Measurements from ENCODE around the gene TANGO2. TPM values are rescaled to one million over a fixed set of nuclear protein-coding genes. Genes with fewer than 3 reads are reported as not detected.

TANGO2 gene
- total and polyA plus RNA-seq, 9 of the 15 experiments (the other 6 are each of a cell fraction or from before 2014, with no cell fraction given), result 15.5 to 94.9 (median 70.1) TPM

MicroRNAs within 50 kb of the gene (microRNA counts, 767-probe panel; counts per million panel counts)
- microRNA hsa-miR-1306-3p, result 1,139 counts per million, percentile 25 among the panel's probes with 10 or more counts
- 5,425 counts per million, percentile 92 among the panel's probes with 10 or more counts for microRNA hsa-miR-185-5p

Small RNA genes within 50 kb of the gene (microRNA-seq; reads per million reads assigned to microRNA genes)
- gene MIR185 (ENCODE audit: borderline microRNAs expressed), result 2,685 reads per million, percentile 96 among the genes with 10 or more reads in this experiment
- gene MIR6816 (ENCODE audit: borderline microRNAs expressed), result 0.55 reads per million

Small RNA genes within 50 kb of the gene (small RNA-seq; reads per million reads assigned to genes)
- gene MIR185 (53.9 reads per million, percentile 98 among the genes with 10 or more reads in this experiment), gene MIR6816 (0.44 reads per million, percentile 16 among the genes with 10 or more reads in this experiment), gene RF00017 (not detected)

Other genes with a start within 250 kb of the TANGO2 start
Only the 7 nearest of the 11 such genes appear.
- gene COMT, start 79.3 kb upstream of the TANGO2 start, total RNA-seq (2014; rRNA removed), result 334 and 497 TPM in 2 replicates
- gene COMT, start 79.3 kb upstream of the TANGO2 start, total RNA-seq (2014; rRNA removed; fragmentation: Illumina TruSeq; extraction: Trizol), result 29.4 and 46.3 TPM in 2 replicates
- 155 and 156 TPM in 2 replicates for gene COMT, start 79.3 kb upstream of the TANGO2 start, total RNA-seq (2015; rRNA removed; fragmentation: Illumina TruSeq; extraction: Trizol)
- 348 and 351 TPM in 2 replicates for gene COMT, start 79.3 kb upstream of the TANGO2 start, total RNA-seq (2021)
- 185 and 498 TPM in 2 replicates for gene COMT, start 79.3 kb upstream of the TANGO2 start, polyA plus RNA-seq (2011; rRNA removed)
- gene COMT, start 79.3 kb upstream of the TANGO2 start, polyA plus RNA-seq (2014; fragmentation: Illumina TruSeq; extraction: Trizol), result 108 and 305 TPM in 2 replicates
- gene COMT, start 79.3 kb upstream of the TANGO2 start, polyA plus RNA-seq (2014; fragmentation: Nextera tagmentation; extraction: Ambion mirVana), result 10 to 100 TPM; 12.5 to 39.6 TPM
- 263 and 317 TPM in 2 replicates for gene COMT, start 79.3 kb upstream of the TANGO2 start, polyA plus RNA-seq (2014; rRNA removed)
- 49.4 and 60.7 TPM in 2 replicates for gene TXNRD2, start 79.3 kb upstream of the TANGO2 start, total RNA-seq (2014; rRNA removed)
- 25.1 and 32.6 TPM in 2 replicates for gene TXNRD2, start 79.3 kb upstream of the TANGO2 start, total RNA-seq (2014; rRNA removed; fragmentation: Illumina TruSeq; extraction: Trizol)
- 45.9 and 50.4 TPM in 2 replicates for gene TXNRD2, start 79.3 kb upstream of the TANGO2 start, total RNA-seq (2015; rRNA removed; fragmentation: Illumina TruSeq; extraction: Trizol)
- gene TXNRD2, start 79.3 kb upstream of the TANGO2 start, total RNA-seq (2021), result 78.2 and 80.2 TPM in 2 replicates
- gene TXNRD2, start 79.3 kb upstream of the TANGO2 start, polyA plus RNA-seq (2011; rRNA removed), result 50.2 and 93.6 TPM in 2 replicates
- gene TXNRD2, start 79.3 kb upstream of the TANGO2 start, polyA plus RNA-seq (2014; fragmentation: Illumina TruSeq; extraction: Trizol), result 45.0 and 66.1 TPM in 2 replicates
- 1 to 10 TPM; 3.3 to 4.4 TPM for gene TXNRD2, start 79.3 kb upstream of the TANGO2 start, polyA plus RNA-seq (2014; fragmentation: Nextera tagmentation; extraction: Ambion mirVana)
- gene TXNRD2, start 79.3 kb upstream of the TANGO2 start, polyA plus RNA-seq (2014; rRNA removed), result 52.5 and 57.0 TPM in 2 replicates
- gene ARVCF, start 4.3 kb upstream of the TANGO2 start, total RNA-seq (2014; rRNA removed), result 49.3 and 54.2 TPM in 2 replicates
- gene ARVCF, start 4.3 kb upstream of the TANGO2 start, total RNA-seq (2014; rRNA removed; fragmentation: Illumina TruSeq; extraction: Trizol), result 2.2 and 4.5 TPM in 2 replicates
- 13.3 and 15.6 TPM in 2 replicates for gene ARVCF, start 4.3 kb upstream of the TANGO2 start, total RNA-seq (2015; rRNA removed; fragmentation: Illumina TruSeq; extraction: Trizol)
- gene ARVCF, start 4.3 kb upstream of the TANGO2 start, total RNA-seq (2021), result 46.5 and 50.6 TPM in 2 replicates
- gene ARVCF, start 4.3 kb upstream of the TANGO2 start, polyA plus RNA-seq (2011; rRNA removed), result 35.2 and 71.6 TPM in 2 replicates
- 8.0 and 15.9 TPM in 2 replicates for gene ARVCF, start 4.3 kb upstream of the TANGO2 start, polyA plus RNA-seq (2014; fragmentation: Illumina TruSeq; extraction: Trizol)
- under 1 TPM; 0.03 to 0.17 TPM for gene ARVCF, start 4.3 kb upstream of the TANGO2 start, polyA plus RNA-seq (2014; fragmentation: Nextera tagmentation; extraction: Ambion mirVana)
- gene ARVCF, start 4.3 kb upstream of the TANGO2 start, polyA plus RNA-seq (2014; rRNA removed), result 42.5 and 97.4 TPM in 2 replicates
- gene DGCR8, start 59.1 kb downstream of the TANGO2 start, total RNA-seq (2014; rRNA removed), result 107 and 108 TPM in 2 replicates
- gene DGCR8, start 59.1 kb downstream of the TANGO2 start, total RNA-seq (2014; rRNA removed; fragmentation: Illumina TruSeq; extraction: Trizol), result 43.7 and 49.4 TPM in 2 replicates
- 80.1 and 81.2 TPM in 2 replicates for gene DGCR8, start 59.1 kb downstream of the TANGO2 start, total RNA-seq (2015; rRNA removed; fragmentation: Illumina TruSeq; extraction: Trizol)
- gene DGCR8, start 59.1 kb downstream of the TANGO2 start, total RNA-seq (2021), result 116 and 119 TPM in 2 replicates
- gene DGCR8, start 59.1 kb downstream of the TANGO2 start, polyA plus RNA-seq (2011; rRNA removed), result 81.8 and 155 TPM in 2 replicates
- gene DGCR8, start 59.1 kb downstream of the TANGO2 start, polyA plus RNA-seq (2014; fragmentation: Illumina TruSeq; extraction: Trizol), result 70.4 and 75.0 TPM in 2 replicates
- 1 to 10 TPM; 5.9 to 7.7 TPM for gene DGCR8, start 59.1 kb downstream of the TANGO2 start, polyA plus RNA-seq (2014; fragmentation: Nextera tagmentation; extraction: Ambion mirVana)
- 135 and 144 TPM in 2 replicates for gene DGCR8, start 59.1 kb downstream of the TANGO2 start, polyA plus RNA-seq (2014; rRNA removed)
- 2,045 and 2,260 TPM in 2 replicates for gene RANBP1, start 95.0 kb downstream of the TANGO2 start, total RNA-seq (2014; rRNA removed)
- 1,191 and 1,409 TPM in 2 replicates for gene RANBP1, start 95.0 kb downstream of the TANGO2 start, total RNA-seq (2014; rRNA removed; fragmentation: Illumina TruSeq; extraction: Trizol)
- 1,591 and 1,659 TPM in 2 replicates for gene RANBP1, start 95.0 kb downstream of the TANGO2 start, total RNA-seq (2015; rRNA removed; fragmentation: Illumina TruSeq; extraction: Trizol)
- 1,289 and 1,311 TPM in 2 replicates for gene RANBP1, start 95.0 kb downstream of the TANGO2 start, total RNA-seq (2021)
- 1,082 and 1,351 TPM in 2 replicates for gene RANBP1, start 95.0 kb downstream of the TANGO2 start, polyA plus RNA-seq (2011; rRNA removed)
- 1,518 and 1,621 TPM in 2 replicates for gene RANBP1, start 95.0 kb downstream of the TANGO2 start, polyA plus RNA-seq (2014; fragmentation: Illumina TruSeq; extraction: Trizol)
- 100 to 1,000 TPM; 162 to 207 TPM for gene RANBP1, start 95.0 kb downstream of the TANGO2 start, polyA plus RNA-seq (2014; fragmentation: Nextera tagmentation; extraction: Ambion mirVana)
- gene RANBP1, start 95.0 kb downstream of the TANGO2 start, polyA plus RNA-seq (2014; rRNA removed), result 2,237 and 2,891 TPM in 2 replicates
- 203 and 254 TPM in 2 replicates for gene TRMT2A, start 96.1 kb downstream of the TANGO2 start, total RNA-seq (2014; rRNA removed)
- gene TRMT2A, start 96.1 kb downstream of the TANGO2 start, total RNA-seq (2014; rRNA removed; fragmentation: Illumina TruSeq; extraction: Trizol), result 31.5 and 47.4 TPM in 2 replicates
- 151 and 170 TPM in 2 replicates for gene TRMT2A, start 96.1 kb downstream of the TANGO2 start, total RNA-seq (2015; rRNA removed; fragmentation: Illumina TruSeq; extraction: Trizol)
- gene TRMT2A, start 96.1 kb downstream of the TANGO2 start, total RNA-seq (2021), result 222 and 242 TPM in 2 replicates
- gene TRMT2A, start 96.1 kb downstream of the TANGO2 start, polyA plus RNA-seq (2011; rRNA removed), result 102 and 189 TPM in 2 replicates
- 140 and 177 TPM in 2 replicates for gene TRMT2A, start 96.1 kb downstream of the TANGO2 start, polyA plus RNA-seq (2014; fragmentation: Illumina TruSeq; extraction: Trizol)
- gene TRMT2A, start 96.1 kb downstream of the TANGO2 start, polyA plus RNA-seq (2014; fragmentation: Nextera tagmentation; extraction: Ambion mirVana), result 1 to 10 TPM; 1.6 to 6.6 TPM
- gene TRMT2A, start 96.1 kb downstream of the TANGO2 start, polyA plus RNA-seq (2014; rRNA removed), result 258 and 265 TPM in 2 replicates
- 16.4 and 27.9 TPM in 2 replicates for gene ZDHHC8, start 110.7 kb downstream of the TANGO2 start, total RNA-seq (2014; rRNA removed)
- gene ZDHHC8, start 110.7 kb downstream of the TANGO2 start, total RNA-seq (2014; rRNA removed; fragmentation: Illumina TruSeq; extraction: Trizol), result 4.5 and 7.5 TPM in 2 replicates
- 9.8 and 11.3 TPM in 2 replicates for gene ZDHHC8, start 110.7 kb downstream of the TANGO2 start, total RNA-seq (2015; rRNA removed; fragmentation: Illumina TruSeq; extraction: Trizol)
- gene ZDHHC8, start 110.7 kb downstream of the TANGO2 start, total RNA-seq (2021), result 99.5 and 109 TPM in 2 replicates
- 21.3 and 39.4 TPM in 2 replicates for gene ZDHHC8, start 110.7 kb downstream of the TANGO2 start, polyA plus RNA-seq (2011; rRNA removed)
- gene ZDHHC8, start 110.7 kb downstream of the TANGO2 start, polyA plus RNA-seq (2014; fragmentation: Illumina TruSeq; extraction: Trizol), result 34.6 and 58.2 TPM in 2 replicates
- gene ZDHHC8, start 110.7 kb downstream of the TANGO2 start, polyA plus RNA-seq (2014; fragmentation: Nextera tagmentation; extraction: Ambion mirVana), result under 1 TPM; 0.04 to 0.15 TPM
- gene ZDHHC8, start 110.7 kb downstream of the TANGO2 start, polyA plus RNA-seq (2014; rRNA removed), result 74.5 and 108 TPM in 2 replicates

All from K562 (cell line).